GM21526 (cell line): ENCODE data around the gene TP53BP1.

ENCODE experiments used
- ATAC-seq: cut with Tn5 transposase; IDR thresholded peaks from one replicate; pipeline ENCODE4 v1.9.1; 2021; ENCODE audit warnings: moderate library complexity; ENCODE audit not compliant: unreplicated experiment, low FRiP score

TP53BP1 gene

GRCh38 chr15:43521419-43521818 lies 28.5 kb upstream of the TP53BP1 start:
- ATAC-seq: no peak

DNA sequence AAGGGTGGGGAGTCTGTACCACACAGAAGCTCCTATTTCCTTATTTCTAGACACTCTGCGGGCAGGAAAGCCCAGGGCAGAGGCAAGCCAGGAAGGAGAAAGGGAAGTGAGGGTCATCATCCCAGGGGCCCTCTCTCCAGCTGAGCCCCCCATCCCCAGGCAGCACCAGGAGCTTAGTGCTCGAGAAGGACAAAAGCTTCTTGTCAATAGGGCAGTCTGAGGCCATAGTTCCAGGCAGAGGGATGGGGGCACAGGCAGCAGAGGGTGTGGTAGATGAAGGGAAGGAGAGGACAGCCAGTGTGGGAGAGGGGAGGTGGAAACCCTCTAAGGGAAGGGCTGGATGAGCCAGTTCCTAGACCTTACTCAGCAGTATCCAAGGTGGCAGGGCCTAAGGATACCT lies 27.2 kb upstream of the TP53BP1 start:
- ATAC-seq: no peak

GRCh38 chr15:43519196-43519595 lies 26.2 kb upstream of the TP53BP1 start:
- no peak for ATAC-seq

- no peak for ATAC-seq
These were observed 25.3 kb upstream of the TP53BP1 start for GRCh38 chr15:43518197-43518761.

- ATAC-seq: no peak
These were observed 24.6 kb upstream of the TP53BP1 start, which contains the start of gene MAP1A for GRCh38 chr15:43517354-43518196. TSS of gene MAP1A (plus strand) at chr15:43517608. CDS start at chr15:43521474, 3,866 bp downstream.

DNA sequence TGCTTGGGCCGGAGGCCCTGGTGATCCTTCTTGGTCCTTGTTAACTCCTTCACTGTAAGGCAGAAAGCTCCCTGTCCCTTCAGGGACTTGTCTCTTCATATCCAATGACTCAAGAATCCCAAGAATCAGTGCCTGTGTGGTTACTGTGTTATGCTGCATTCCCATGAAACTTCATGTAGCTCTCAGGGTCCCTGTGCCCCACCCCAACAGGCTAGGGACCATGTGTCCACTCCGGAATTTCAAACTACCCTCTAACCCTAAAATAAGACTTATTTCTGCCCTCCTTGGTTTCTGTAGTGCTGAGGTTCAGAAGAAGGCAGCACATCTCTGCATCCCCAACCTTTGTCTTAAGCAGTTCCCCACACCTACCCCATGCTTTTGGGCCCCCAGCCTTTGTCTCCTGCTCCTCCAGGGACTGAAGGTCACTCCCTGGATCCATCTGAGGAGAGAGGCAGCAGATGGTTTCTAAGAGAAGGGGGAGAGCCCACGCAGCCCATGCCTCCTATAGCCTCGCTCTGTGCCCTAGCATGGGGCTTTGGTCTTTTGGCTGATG lies 23.9 kb upstream of the TP53BP1 start:
- ATAC-seq: no peak

- ATAC-seq: no peak
These were observed 23.2 kb upstream of the TP53BP1 start for GRCh38 chr15:43516185-43516584.

GRCh38 chr15:43515741-43516140 lies 22.8 kb upstream of the TP53BP1 start:
- no peak for ATAC-seq

DNA sequence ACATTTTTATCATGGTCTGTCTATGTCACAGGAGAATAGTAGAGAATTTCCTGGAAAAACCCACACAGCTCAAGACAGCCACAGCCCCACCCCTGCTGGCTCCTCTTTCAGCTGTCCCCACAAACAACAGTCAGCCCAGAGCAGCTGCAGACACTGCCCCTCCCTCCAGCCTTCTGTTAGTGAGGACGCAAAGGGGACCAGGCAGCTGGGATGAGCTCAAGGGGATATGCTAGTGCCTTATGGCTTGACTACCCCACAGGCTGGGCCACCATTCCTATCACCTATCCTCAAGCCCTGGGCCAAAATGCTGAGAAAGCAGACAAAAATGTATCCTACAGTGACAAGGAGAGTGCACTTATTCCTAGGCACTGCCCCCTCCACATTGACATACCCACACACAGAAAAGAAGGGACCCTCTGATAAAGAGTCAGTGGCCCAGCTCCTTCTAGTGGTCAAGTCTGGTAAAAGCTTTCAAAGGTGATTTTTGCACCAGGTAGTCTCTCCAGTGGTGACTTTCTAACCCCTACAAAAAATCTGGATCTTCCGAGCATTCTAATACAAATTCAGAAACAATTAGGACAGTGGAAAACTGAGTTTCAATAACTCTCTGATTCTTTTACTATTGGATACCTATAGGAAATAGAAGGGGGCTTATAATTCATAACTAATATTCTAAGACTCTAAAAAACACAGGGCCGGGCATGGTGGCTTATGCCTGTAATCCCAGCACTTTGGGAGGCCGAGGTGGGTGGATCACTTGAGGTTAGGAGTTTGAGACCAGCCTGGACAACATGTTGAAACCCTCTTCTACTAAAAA lies 21.5 kb upstream of the TP53BP1 start:
- no peak for ATAC-seq

GRCh38 chr15:43513550-43513949 lies 20.6 kb upstream of the TP53BP1 start:
- ATAC-seq: no peak

- peak; percentile 19 for ATAC-seq
These were observed 18.3 kb upstream of the TP53BP1 start for GRCh38 chr15:43511012-43511885.

GRCh38 chr15:43510200-43511011 lies 17.4 kb upstream of the TP53BP1 start:
- peak; percentile 95 for ATAC-seq

DNA sequence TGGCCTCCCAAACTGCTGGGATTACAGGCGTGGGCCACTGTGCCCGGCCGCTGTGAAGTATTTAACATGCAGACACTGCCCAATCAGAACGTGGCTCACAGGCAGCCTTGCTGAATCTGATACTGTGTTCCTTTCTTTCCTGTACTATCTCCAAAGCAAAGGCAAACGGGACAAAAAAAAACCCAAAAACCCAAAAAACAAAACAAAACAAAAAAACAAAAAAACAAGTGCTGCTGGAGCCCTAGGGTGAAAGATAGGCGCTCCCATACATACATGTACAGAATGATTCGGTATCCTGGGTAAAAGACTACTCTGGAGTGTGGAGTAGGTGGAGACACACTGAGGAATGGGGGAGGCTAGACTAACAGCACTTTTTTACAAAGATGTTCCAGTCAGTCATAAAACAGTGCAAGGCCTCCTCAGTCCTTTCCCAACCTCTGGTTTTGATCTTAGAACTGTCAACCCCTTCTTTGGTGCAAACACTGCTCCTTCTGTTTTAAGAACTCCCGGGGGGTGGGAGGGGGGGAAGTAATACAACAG lies 16.8 kb upstream of the TP53BP1 start:
- no peak for ATAC-seq

- no peak for ATAC-seq
These were observed 16.2 kb upstream of the TP53BP1 start for GRCh38 chr15:43508991-43509659.

GRCh38 chr15:43508421-43508820 lies 15.5 kb upstream of the TP53BP1 start:
- ATAC-seq: no peak

DNA sequence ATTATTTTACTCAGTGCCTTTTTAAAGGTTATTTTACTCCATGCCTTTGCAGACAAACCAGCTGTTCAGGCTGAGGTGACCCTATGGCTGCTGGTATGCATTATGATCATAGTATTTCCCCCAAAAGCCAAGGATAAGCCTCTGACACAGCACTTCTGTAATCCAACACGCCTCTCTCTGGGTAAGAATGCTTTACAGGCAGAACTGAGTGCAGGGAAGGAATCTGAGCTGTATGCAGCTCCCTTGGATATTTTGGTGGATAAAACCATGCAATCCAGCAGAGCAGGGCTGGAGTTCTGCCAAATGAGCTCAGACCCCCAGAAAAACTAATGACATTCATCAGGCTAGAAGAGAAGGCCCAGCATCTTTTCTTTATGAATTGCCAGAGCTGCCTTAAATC lies 12.8 kb upstream of the TP53BP1 start:
- ATAC-seq: no peak

DNA sequence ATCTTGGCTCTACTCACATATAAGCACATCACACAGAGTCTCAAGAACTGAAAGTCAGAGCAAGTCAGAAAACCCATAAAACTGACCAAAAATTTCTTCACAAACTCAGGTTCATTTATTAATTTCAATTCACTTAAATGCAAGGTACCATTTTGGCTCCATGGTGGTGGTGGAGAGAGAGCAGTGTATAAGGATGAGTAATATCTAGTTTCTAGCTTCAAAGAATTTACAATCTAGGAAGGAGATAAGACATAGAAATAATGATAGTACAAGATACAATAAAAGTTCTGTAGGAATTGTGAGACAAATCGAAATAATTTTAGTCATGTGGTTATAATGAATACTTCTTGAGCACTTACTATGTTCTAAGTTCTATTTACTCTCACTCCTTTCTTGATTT lies 6.7 kb upstream of the TP53BP1 start:
- no peak for ATAC-seq

- ATAC-seq: no peak
These were observed 6.0 kb upstream of the TP53BP1 start for GRCh38 chr15:43498990-43499389.
